Glomerular visceral epithelial cell (primary cell): ENCODE measurements around the gene STARD13.

Experiments
- DNase-seq: peaks from one replicate; pipeline ENCODE4 v3.0.0-alpha.2; 2016; ENCODE audit errors: extremely low spot score

The STARD13 gene

DNA sequence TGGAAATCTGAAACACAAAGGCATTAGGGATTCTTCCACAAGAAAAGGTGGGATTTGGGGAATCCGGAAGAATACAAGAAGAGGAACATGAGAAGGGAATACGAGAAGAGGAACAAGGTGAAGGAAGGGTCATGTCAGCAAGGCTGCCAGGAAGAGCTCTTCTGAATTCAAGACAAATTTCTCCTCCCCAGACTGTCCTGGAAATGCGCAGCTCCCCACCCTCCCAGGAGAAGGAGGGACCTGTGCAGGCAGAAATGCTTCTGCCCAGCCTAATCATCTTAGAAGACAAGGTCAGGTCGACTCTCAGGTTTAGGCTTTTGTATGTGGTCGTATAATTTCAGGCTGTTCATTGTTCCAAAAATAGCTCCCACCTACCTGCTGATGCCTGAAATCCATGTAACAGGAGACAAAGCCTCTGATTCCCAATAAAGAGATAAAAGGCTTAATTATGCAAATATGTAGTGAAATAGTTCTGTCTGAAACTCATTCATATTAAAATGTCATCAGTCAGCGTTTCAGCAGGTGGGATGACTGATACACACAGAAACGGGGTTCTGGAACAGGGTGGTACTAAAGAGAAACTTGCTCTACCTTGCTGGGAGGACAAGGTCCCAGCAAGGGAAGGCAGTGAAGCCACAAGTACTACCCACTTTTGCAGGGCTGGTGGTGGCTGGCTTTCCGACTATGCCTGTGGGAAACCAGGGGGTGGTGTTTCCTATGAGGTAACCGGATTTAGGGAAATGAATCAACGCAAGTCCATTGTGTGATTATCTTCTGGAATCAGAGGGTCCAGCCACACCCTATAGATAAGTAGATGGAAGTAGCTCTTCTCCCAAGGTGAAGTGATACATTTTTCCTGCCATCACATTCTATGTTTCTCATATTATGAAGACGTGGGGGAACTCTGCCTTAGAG lies 193.2 kb downstream of the STARD13 start:
- no peak for DNase-seq

GRCh38 chr13:33091415-33091774 lies 194.2 kb downstream of the STARD13 start:
- no peak for DNase-seq

DNA sequence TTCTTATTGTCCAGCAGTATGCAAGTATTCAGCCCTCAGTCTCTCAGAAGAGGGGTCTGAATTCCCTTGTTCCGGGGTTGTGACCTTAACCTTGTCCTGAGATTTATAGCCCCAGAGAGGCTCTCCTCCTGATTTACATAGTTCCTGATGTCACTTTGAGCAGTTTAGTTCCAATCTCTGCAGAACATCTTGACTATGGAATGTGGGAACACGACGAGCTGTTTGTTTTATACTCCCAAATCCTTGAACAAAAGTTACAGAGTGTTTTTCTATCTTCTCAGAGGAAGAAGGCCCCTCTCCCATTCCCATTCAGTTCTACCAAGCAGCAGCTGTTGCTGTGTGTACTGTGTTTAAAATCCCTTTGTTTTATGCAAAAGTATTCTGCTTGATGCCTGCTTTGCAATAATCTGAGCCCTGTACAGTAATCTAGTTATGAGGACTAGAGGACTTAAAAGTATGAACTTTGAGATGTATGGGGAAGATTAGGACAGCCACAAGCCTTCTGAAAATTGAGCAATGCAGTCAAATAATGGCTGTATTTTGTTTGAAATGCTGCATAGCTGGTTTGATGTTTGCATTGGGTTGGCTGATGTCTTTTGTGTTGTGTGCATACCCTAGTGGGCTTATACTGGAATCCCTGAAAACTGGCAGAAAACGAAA lies 194.7 kb downstream of the STARD13 start:
- DNase-seq: no peak

- DNase-seq: no peak
These were observed 196.2 kb downstream of the STARD13 start for GRCh38 chr13:33089311-33089710.

DNA sequence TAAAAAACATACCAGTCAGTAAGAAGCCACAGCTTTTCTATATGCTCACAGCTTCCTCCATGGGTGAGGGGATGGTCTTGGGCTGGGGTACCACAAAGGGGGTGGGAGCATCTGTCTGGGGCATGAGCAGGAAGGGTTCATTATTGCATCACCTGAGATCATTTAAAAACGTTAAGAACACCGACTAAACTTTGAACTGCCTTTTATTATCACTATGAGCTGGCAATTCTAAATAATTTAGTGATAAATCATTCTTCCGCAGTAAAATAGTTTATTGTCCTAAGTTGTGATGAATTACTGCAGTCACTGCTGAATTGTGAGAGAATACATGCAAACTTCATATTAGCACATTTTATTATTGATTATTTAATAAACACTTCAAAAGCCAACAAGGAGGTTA lies 197.8 kb downstream of the STARD13 start:
- no peak for DNase-seq

DNA sequence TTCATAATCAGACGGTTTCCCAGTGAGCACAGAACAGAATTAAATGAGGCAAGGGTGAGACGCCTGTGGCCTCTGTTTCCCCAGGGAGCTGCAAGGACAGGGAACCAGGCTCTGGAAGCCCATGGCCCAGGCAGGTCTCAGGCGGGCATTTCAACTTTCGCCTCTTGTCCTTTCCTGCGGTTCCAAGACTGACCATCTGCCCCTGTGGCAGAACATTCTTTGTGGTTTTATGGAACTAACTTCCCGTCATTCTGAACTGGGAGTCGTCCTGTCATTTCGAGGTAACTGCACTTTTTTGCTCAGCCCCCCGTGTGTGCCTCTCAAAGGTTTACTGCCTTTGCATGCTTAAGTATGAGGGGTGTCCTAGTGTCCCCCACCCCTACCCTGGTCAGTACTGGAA lies 198.5 kb downstream of the STARD13 start:
- peak; percentile 18 for DNase-seq

- DNase-seq: no peak
These were observed 202.5 kb downstream of the STARD13 start for GRCh38 chr13:33083054-33083453.

DNA sequence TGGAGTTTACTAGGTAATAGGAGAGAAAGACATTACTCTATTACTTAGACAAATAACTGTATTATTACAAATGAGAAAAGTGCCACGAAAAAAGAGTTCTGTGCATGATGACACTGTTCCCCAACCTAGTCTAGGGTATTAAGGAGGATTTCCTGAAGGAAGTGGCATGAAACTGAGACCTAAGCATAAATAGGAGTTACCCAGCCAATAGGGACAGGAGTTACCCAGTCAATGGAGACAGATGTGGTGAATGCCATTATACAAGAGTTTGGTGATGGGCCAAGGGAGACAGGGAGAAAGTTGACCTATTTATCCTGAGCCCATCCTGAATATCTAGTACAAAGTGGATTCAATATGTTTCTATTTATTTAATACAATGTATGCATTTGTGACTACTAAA lies 203.9 kb downstream of the STARD13 start:
- DNase-seq: no peak

- DNase-seq: no peak
These were observed 204.5 kb downstream of the STARD13 start for GRCh38 chr13:33080972-33081590.

DNA sequence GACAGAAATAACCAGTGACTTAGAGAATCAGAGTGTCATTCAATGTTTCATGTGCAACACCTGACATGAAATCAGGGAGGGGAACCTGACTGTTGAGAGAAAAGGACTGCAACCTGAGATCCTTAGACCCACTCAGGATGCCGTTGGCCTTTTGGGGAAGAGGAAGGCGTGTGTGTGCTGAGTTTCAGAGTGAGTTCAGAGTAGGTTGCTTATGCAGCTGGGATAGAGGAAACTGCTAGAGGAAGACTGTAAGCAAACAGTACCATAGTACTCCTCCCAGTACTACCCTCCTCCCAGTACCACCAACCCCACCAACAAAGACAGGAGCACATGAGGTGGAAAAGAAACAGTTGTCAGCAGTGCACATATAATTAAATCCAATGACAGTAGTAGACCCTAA lies 205.6 kb downstream of the STARD13 start:
- no peak for DNase-seq

GRCh38 chr13:33078263-33078662 lies 207.3 kb downstream of the STARD13 start:
- DNase-seq: no peak

DNA sequence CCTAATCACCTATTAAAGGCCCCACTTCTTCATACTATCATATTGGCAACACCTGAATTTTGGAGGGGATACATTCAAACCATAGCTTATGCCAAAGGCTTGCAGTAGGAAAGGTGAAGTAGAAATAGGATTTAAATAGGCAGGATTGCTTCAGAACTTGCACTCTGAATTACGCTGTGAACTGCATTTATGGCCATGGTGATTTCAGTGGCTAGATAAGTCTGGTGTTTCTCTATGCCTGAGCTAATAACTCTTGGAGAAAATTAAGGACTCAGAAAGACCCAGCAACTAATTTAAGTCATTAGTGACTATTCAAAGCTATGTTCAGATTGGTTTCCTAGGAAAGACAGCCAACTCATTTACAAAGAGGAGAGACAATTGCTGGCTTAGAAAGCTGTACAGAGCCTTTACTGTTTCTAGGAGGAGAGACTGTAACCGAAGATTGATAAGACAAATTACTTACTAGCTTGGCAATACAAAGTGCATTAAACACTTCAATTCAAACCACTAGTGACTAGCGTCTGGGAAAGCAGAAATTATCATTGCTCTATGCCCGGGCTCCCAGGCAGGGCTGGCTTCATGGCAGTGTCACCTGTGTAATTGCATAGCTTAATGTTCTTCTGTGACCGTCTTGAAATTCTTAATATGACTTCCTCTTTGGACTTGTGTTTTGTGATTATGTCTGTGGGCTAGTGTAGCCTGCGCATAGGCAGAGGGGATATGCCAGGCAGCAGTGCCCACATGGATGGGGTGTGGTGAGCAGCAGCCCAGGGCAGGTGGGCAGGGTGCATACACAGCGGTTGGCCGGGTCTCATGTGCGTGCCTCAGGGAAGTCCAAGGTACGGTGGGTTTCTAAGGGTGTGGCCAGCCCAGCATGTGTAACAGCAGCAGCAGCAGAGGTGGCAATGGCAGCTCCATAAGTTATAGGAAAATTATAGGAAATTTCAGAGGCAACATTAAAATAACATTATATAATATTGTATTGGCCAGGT lies 209.3 kb downstream of the STARD13 start:
- no peak for DNase-seq

DNA sequence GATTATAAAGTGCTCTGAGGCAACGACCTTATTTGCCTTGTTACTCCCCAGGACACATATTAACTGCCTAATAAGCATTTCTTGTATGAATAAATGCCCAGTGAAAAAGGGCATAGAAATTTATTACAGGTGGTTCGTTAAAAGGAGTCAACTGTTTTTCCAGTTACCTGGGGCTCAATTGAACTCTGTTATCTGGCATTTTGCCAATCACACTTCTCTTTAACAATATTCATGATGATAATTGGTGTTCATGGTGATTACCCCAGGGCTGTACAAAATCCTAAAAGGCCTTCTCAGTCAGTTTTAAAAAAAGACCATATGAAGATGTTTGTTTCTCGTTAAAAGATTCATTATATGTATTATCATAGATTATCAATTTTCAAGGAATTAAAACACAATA lies 212.2 kb downstream of the STARD13 start:
- no peak for DNase-seq

DNA sequence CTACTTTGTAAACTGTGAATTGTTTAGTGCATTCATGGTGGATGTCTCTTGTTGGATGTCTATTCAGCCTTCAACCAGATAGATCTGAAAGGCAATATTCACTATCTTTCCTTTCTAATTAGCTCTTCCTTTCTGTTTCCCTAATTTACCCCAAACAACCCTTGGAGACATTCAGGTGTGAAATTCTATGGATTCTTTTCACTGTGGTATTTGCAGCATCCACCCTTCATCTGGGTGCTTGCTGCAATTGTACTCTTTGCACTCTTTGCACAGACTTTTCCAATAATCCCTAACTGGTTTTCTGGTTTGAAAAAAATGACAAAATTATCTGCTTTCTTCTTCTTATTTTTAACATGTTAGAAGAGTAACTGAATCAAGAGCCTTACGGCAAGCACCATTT lies 212.8 kb downstream of the STARD13 start:
- no peak for DNase-seq

DNA sequence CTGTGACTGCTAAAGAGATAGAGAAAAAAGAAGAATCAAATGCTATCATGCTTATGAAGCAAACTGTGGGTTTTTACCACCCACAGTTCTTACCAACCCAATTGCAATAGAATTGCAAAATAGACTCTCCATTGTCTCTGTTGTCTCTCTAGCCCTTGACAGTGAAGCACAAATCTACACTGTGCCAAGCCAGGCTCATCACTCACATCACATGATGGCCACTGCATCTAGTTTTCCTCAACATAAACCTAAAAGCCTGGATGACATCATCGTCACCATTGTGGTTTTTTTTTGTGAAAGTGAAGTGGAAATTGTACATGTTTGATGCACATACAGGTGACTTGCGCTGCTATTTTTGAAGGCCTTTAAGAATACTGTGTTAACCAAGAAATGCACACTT lies 213.3 kb downstream of the STARD13 start:
- DNase-seq: no peak

- no peak for DNase-seq
These were observed 214.8 kb downstream of the STARD13 start for GRCh38 chr13:33070713-33071112.

GRCh38 chr13:33069365-33069764 lies 216.2 kb downstream of the STARD13 start:
- DNase-seq: no peak

- no peak for DNase-seq
These were observed 219.2 kb downstream of the STARD13 start for GRCh38 chr13:33066329-33066728.

- DNase-seq: no peak
These were observed 224.7 kb downstream of the STARD13 start for GRCh38 chr13:33060815-33061214.

GRCh38 chr13:33058776-33059327 lies 226.7 kb downstream of the STARD13 start:
- DNase-seq: no peak

- DNase-seq: peak; percentile 15
These were observed 228.4 kb downstream of the STARD13 start for GRCh38 chr13:33057019-33057780.
